Activated CD4-positive, alpha-beta memory T cell treated with anti-CD3 and anti-CD28 coated beads, Interleukin-2, amount 10 ng/mL, durations not matched to agents 7 days and 5 days (primary cell): ENCODE results near the gene YTHDF1. TPM values are rescaled to one million over a fixed set of nuclear protein-coding genes. Genes with fewer than 3 reads are reported as not detected.
A peak's percentile ranks its signal among the peaks of the same experiment; 100 is the strongest.
"Not testable (repeated sequence)": the region's sequence is repeated elsewhere in the genome, so short reads cannot be mapped to it uniquely, and the experiment has no call there.

Experiments
- CTCF ChIA-PET: fragments of 350-600 bp; sonication (Branson Sonifier 250); formaldehyde crosslinking; loops from one replicate; lab custom pipeline; 2021; ENCODE audit warnings: antibody characterized with exemption, inconsistent platforms; lab: Charles Lee
- POLR2A ChIA-PET: fragments of 350-600 bp; sonication (Branson Sonifier 250); formaldehyde crosslinking; loops from one replicate; lab custom pipeline; 2021; ENCODE audit warnings: antibody characterized with exemption; lab: Charles Lee
- DNase-seq: peaks from one replicate; pipeline ENCODE4 v3.0.0-alpha.2; 2020
- H3K27ac Mint-ChIP-seq: one replicate; pipeline ENCODE4 v1.8.0; 2021; ENCODE audit warnings: mild to moderate bottlenecking, mixed read lengths
- H3K27me3 Mint-ChIP-seq: one replicate; pipeline ENCODE4 v1.8.0; 2021; ENCODE audit warnings: mixed read lengths
- H3K36me3 Mint-ChIP-seq: one replicate; pipeline ENCODE4 v1.8.0; 2021; ENCODE audit warnings: low read depth, mixed read lengths
- H3K4me1 Mint-ChIP-seq: one replicate; pipeline ENCODE4 v1.8.0; 2021; ENCODE audit warnings: mixed read lengths
- H3K4me3 Mint-ChIP-seq: one replicate; pipeline ENCODE4 v1.8.0; 2021; ENCODE audit warnings: mild to moderate bottlenecking, mixed read lengths
- H3K9me3 Mint-ChIP-seq: one replicate; pipeline ENCODE4 v1.8.0; 2021; ENCODE audit warnings: mixed read lengths
- total RNA-seq, 2 experiments: library from RNA; stranded (reverse); gene quantifications; one replicate each; pipeline ENCODE4 v1.2.3, GENCODE V29; 2021

Gene YTHDF1
- total RNA-seq, 2 experiments from 2014 or later: 36.1 to 36.8 TPM

- no peak overlapping the region for H3K27ac Mint-ChIP-seq
- peaks cover 1% of the 10 kb centered on the region for H3K4me1 Mint-ChIP-seq
- H3K27me3 Mint-ChIP-seq: peaks cover 35% of the 10 kb centered on the region
- no peak for DNase-seq
- POLR2A ChIA-PET: no interaction called here
- no peaks in the 10 kb centered on the region for H3K36me3 Mint-ChIP-seq
- no peaks in the 10 kb centered on the region for H3K9me3 Mint-ChIP-seq
- CTCF ChIA-PET: no interaction called here
- H3K4me3 Mint-ChIP-seq: no peak overlapping the region
Measured at GRCh38 chr20:63230800-63231268, 14.9 kb upstream of the YTHDF1 start.

GRCh38 chr20:63228806-63229205 lies 12.9 kb upstream of the YTHDF1 start:
- no peaks in the 10 kb centered on the region for H3K9me3 Mint-ChIP-seq

DNA sequence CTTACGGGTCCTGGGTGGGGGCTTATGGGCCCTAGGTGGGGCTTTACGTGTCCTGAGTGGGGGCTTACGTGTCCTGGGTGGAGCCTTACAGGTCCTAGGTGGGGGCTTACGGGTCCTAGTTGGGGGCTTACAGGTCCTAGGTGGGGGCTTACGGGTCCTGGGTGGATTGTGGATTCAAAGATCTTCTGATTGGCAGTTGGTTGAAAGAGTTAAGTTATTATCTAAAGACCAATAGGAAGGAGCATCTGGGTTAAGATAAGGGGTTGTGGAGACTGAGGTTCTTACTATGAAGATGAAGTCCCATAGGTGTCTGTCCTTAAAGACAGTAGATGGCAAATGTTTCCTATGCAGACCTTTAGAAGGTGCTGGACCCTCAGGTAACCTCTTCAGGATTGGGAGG lies 11.3 kb upstream of the YTHDF1 start:
- Mint-ChIP-seq H3K9me3 (no peaks in the 10 kb centered on the region), H3K27ac (no peak overlapping the region), H3K36me3 (no peaks in the 10 kb centered on the region), H3K4me3 (no peak overlapping the region), H3K27me3 (peaks cover 33% of the 10 kb centered on the region), H3K4me1 (no peaks in the 10 kb centered on the region)
- CTCF ChIA-PET: no interaction called here
- no peak for DNase-seq
- POLR2A ChIA-PET: no interaction called here

More at GRCh38 chr20:63228806-63229205, 12.9 kb upstream of the YTHDF1 start:
- H3K4me1 Mint-ChIP-seq: no peaks in the 10 kb centered on the region
- CTCF ChIA-PET: interaction anchor here (0.7 kb wide), 1 partner anchor 51 kb away, joined by 3 read pairs; no protein-coding TSS in a partner anchor
- H3K36me3 Mint-ChIP-seq: no peaks in the 10 kb centered on the region
- H3K27ac Mint-ChIP-seq: no peak overlapping the region
- POLR2A ChIA-PET: no interaction called here
- peaks cover 34% of the 10 kb centered on the region for H3K27me3 Mint-ChIP-seq
- DNase-seq: no peak
- H3K4me3 Mint-ChIP-seq: no peak overlapping the region

DNA sequence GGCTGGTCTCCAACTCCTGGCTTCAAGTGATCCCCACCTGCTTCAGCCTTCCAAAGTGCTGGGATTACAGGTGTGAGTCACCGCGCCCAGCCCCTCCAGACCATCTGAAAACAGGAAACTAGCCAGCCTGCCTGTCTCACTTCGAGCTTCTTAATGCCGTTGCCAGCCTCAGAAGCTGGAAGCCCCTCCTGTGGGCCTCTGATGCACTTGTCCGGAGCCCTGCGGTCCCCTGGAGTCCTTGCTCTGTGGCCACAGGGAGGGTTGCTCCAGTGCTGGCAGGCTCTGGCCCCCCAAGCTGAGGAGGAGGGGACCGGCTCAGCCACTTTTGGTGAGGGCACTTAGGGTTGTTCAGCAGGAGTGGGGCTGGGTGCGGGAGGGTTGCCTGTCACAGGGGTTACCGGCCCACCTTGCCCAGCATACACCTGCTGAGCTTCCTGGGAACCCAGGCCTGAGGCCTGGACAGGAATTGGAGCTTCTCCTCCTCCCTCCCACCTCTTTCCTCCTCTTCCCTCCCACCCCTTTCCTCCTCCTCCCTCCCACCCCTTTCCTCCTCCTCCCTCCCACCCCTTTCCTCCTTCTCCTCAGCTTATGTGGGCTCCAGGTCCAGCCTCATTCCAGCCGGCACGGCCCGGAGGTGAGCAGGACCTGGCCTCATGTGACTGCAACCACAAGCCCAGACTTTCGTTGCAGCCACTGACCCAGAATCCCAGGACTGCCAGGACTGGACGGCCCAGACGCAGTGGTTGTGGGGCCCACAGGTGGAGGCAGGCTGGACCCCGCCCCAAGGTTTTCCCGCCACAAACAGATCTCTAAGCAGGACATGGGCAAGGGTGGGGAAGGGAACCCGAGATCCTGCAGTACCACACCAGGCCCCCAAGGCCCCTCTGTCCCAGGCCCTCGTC lies 10.4 kb upstream of the YTHDF1 start:
- Mint-ChIP-seq H3K27me3 (peaks cover 24% of the 10 kb centered on the region), H3K4me3 (no peak overlapping the region), H3K9me3 (no peaks in the 10 kb centered on the region), H3K4me1 (no peaks in the 10 kb centered on the region), H3K36me3 (no peaks in the 10 kb centered on the region), H3K27ac (no peak overlapping the region)
- DNase-seq: no peak
- ChIA-PET POLR2A (no interaction called here), CTCF (interaction anchor here (0.9 kb wide), 1 partner anchor 625 kb away, joined by 3 read pairs; no protein-coding TSS in a partner anchor)

GRCh38 chr20:63225082-63225454 lies 9.1 kb upstream of the YTHDF1 start:
- no peaks in the 10 kb centered on the region for H3K36me3 Mint-ChIP-seq
- no peak overlapping the region for H3K27ac Mint-ChIP-seq
- H3K4me3 Mint-ChIP-seq: no peak overlapping the region
- DNase-seq: no peak
- CTCF ChIA-PET: interaction anchor here (0.9 to 3.0 kb wide), 3 partner anchors 11 to 626 kb away, joined by 3 to 25 read pairs (median 23); no protein-coding TSS in a partner anchor
- POLR2A ChIA-PET: interaction anchor here (0.9 kb wide), 1 partner anchor 14 kb away, joined by 3 read pairs; no protein-coding TSS in a partner anchor
- no peaks in the 10 kb centered on the region for H3K4me1 Mint-ChIP-seq
- peaks cover 17% of the 10 kb centered on the region for H3K27me3 Mint-ChIP-seq
- H3K9me3 Mint-ChIP-seq: no peaks in the 10 kb centered on the region

- H3K4me1 Mint-ChIP-seq: no peaks in the 10 kb centered on the region
- H3K36me3 Mint-ChIP-seq: no peaks in the 10 kb centered on the region
- ChIA-PET CTCF (interaction anchor here (1.2 to 3.0 kb wide), 8 partner anchors 11 to 157 kb away, joined by 4 to 25 read pairs (median 8); partner anchors contain the start of gene BIRC7), POLR2A (interaction anchor here (0.9 kb wide), 1 partner anchor 13 kb away, joined by 3 read pairs; no protein-coding TSS in a partner anchor)
- H3K27me3 Mint-ChIP-seq: peaks cover 13% of the 10 kb centered on the region
- no peak overlapping the region for H3K27ac Mint-ChIP-seq
- no peaks in the 10 kb centered on the region for H3K9me3 Mint-ChIP-seq
- no peak overlapping the region for H3K4me3 Mint-ChIP-seq
- DNase-seq: no peak
Measured at GRCh38 chr20:63224412-63225081, 8.6 kb upstream of the YTHDF1 start.

DNA sequence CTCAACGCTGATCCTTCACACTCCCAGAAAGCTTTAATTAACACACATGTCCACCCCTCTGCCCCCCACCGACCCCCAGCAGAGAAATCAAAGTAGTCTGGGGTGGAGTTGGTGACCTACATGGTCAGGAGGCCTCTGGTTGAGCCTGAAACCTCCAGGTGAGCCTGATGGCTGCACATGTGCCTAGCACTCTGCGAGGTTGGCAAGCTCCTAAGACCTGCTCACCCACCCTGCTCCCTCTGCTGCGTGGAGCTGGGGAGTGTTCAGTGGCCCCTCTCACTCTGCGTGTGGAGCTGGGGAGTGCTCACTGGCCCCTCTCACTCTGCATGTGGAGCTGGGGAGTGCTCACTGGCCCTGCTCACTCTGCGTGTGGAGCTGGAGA lies 7.9 kb upstream of the YTHDF1 start:
- Mint-ChIP-seq H3K27me3 (peaks cover 8% of the 10 kb centered on the region), H3K36me3 (no peaks in the 10 kb centered on the region), H3K9me3 (no peaks in the 10 kb centered on the region), H3K4me3 (no peak overlapping the region), H3K27ac (no peak overlapping the region), H3K4me1 (no peaks in the 10 kb centered on the region)
- no peak for DNase-seq
- CTCF ChIA-PET: interaction anchor here (0.9 to 3.0 kb wide), 18 partner anchors 10 to 158 kb away, joined by 3 to 25 read pairs (median 6); partner anchors contain the start of gene BIRC7
- POLR2A ChIA-PET: no interaction called here

GRCh38 chr20:63223121-63223825 lies 7.3 kb upstream of the YTHDF1 start:
- H3K9me3 Mint-ChIP-seq: no peaks in the 10 kb centered on the region
- H3K27me3 Mint-ChIP-seq: peaks cover 5% of the 10 kb centered on the region
- H3K4me3 Mint-ChIP-seq: no peak overlapping the region
- H3K27ac Mint-ChIP-seq: no peak overlapping the region
- no peaks in the 10 kb centered on the region for H3K4me1 Mint-ChIP-seq
- CTCF ChIA-PET: interaction anchor here (0.6 to 3.0 kb wide), 23 partner anchors 9 to 297 kb away, joined by 3 to 25 read pairs (median 5); partner anchors contain the start of genes BIRC7 and PPDPF
- POLR2A ChIA-PET: interaction anchor here (1.1 kb wide), 1 partner anchor 159 kb away, joined by 4 read pairs; no protein-coding TSS in a partner anchor
- DNase-seq: peak; percentile 54
- H3K36me3 Mint-ChIP-seq: no peaks in the 10 kb centered on the region

DNA sequence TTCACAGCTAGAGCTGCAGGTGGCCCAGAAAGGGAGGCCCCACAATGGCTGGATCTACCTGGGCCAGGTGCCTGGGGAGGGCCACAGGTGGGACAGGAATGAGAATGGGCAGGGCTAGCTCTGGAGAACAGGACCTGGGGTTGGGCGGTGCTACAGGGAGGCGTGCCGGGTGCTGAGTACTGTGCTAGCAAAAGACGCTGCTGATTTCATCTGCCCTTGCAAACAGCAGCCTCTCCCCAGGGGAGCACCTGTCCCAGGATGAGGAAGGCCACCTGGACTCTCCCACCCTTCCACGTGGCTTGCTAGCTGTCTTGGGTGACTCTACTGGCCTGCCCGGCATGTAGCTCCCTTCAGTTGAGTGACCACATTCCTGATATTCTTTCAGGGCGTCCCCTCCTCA lies 6.6 kb upstream of the YTHDF1 start:
- no peaks in the 10 kb centered on the region for H3K36me3 Mint-ChIP-seq
- POLR2A ChIA-PET: interaction anchor here (1.1 kb wide), 1 partner anchor 159 kb away, joined by 4 read pairs; no protein-coding TSS in a partner anchor
- no peak overlapping the region for H3K27ac Mint-ChIP-seq
- no peak for DNase-seq
- no peak overlapping the region for H3K4me3 Mint-ChIP-seq
- H3K4me1 Mint-ChIP-seq: no peaks in the 10 kb centered on the region
- CTCF ChIA-PET: interaction anchor here (1.0 to 3.0 kb wide), 12 partner anchors 11 to 298 kb away, joined by 4 to 23 read pairs (median 6); partner anchors contain the start of gene PPDPF
- no peaks in the 10 kb centered on the region for H3K9me3 Mint-ChIP-seq
- H3K27me3 Mint-ChIP-seq: peaks cover 5% of the 10 kb centered on the region

DNA sequence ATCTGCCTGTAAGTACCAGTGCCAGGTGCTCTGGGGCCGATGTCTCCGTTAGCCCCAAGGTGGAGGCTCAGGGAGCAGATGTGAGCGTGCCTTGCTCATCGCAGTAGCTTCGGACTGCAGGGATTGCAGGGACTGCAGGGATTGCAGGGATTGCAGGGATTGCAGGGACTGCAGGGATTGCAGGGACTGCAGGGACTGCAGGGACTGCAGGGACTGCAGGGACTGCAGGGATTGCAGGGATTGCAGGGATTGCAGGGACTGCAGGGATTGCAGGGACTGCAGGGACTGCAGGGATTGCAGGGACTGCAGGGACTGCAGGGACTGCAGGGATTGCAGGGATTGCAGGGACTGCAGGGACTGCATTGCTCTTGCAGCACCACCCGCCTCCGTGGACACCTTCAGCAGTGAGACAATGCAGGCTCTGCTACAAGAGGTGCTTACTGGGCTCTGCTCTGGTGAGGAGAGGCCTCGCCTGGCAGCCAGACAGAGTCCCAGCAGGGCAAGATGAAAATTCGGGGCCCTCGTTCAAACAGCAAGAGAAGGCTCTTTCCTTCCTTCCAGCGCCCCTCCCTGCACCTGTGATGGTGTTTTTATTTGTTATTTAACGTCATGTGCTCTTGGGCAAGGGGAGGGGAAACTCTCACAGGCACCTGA lies 5.6 kb upstream of the YTHDF1 start:
- H3K27me3 Mint-ChIP-seq, H3K9me3 Mint-ChIP-seq, H3K27ac Mint-ChIP-seq, H3K4me1 Mint-ChIP-seq, POLR2A ChIA-PET, H3K4me3 Mint-ChIP-seq, CTCF ChIA-PET, DNase-seq, H3K36me3 Mint-ChIP-seq: not testable (repeated sequence)

- Mint-ChIP-seq H3K4me3 (no peak overlapping the region), H3K9me3 (no peaks in the 10 kb centered on the region), H3K27me3 (peaks cover 5% of the 10 kb centered on the region), H3K27ac (no peak overlapping the region), H3K36me3 (no peaks in the 10 kb centered on the region), H3K4me1 (peaks cover 6% of the 10 kb centered on the region)
- no peak for DNase-seq
- CTCF ChIA-PET: no interaction called here
- POLR2A ChIA-PET: no interaction called here
Measured at GRCh38 chr20:63220696-63221399, 4.9 kb upstream of the YTHDF1 start.
